GM10266 (cell line): Measurements from ENCODE around the gene FOXI1.

ENCODE experiments used
- DNase-seq: peaks from one replicate; pipeline ENCODE4 v3.0.0; 2012; ENCODE audit errors: extremely low spot score
- CTCF ChIP-seq: IDR thresholded peaks from 2 replicates; pipeline ENCODE4 v1.5.1; 2012; ENCODE audit warnings: mild to moderate bottlenecking, low read depth; ENCODE audit not compliant: control insufficient read depth, insufficient read depth; ENCODE audit errors: missing control alignments

FOXI1 gene

GRCh38 chr5:170112876-170113521, 7.3 kb downstream of the FOXI1 start:
- DNase-seq: no peak
- no peak for TF ChIP-seq CTCF

- DNase-seq: no peak
- TF ChIP-seq CTCF: no peak
Observed at GRCh38 chr5:170113522-170113900, 7.8 kb downstream of the FOXI1 start.

- TF ChIP-seq CTCF: no peak
- DNase-seq: no peak
Observed at GRCh38 chr5:170114271-170114670, 8.6 kb downstream of the FOXI1 start.

- no peak for DNase-seq
Observed at GRCh38 chr5:170115925-170116324, 10.2 kb downstream of the FOXI1 start.

GRCh38 chr5:170117736-170118135, 12.0 kb downstream of the FOXI1 start:
- no peak for TF ChIP-seq CTCF
- no peak for DNase-seq

More at GRCh38 chr5:170115925-170116324, 10.2 kb downstream of the FOXI1 start:
- TF ChIP-seq CTCF: no peak

- no peak for DNase-seq
- TF ChIP-seq CTCF: no peak
Observed at GRCh38 chr5:170120576-170120975, 14.9 kb downstream of the FOXI1 start.

GRCh38 chr5:170121321-170121720, 15.6 kb downstream of the FOXI1 start:
- no peak for DNase-seq
- TF ChIP-seq CTCF: no peak
